Measurements from ENCODE around the gene ERF.
A peak's percentile ranks its signal among the peaks of the same experiment; 100 is the strongest.

The ERF gene

DNA sequence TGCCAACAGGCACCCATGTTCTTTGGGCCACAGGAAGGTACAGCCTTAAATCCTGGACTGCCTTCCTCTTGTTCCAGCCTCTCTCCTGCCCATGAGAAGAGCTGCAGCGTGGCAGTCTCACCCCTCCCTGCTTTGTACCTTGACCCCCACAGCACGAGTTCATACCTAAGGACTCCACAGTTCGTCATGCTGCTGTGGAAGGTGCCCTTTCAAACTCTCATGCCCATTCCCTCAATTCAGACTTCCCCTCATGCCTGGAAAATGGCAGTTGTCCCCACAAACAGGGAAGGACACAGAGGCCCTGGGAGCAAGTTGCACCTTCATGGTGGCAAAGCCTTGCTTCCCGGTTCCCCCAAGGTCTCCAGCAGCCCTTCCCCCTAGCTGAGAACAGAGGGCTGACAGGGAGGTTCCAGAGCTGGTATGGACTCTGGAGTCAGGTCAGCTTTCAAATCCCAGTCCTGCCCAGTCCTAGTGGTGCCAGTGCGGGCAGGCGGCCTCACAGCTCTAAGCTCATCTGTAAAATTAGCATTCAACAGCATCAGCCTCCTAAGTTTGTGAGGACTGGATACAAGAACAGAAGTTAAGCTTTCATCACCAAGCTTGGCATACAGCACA, 21.1 kb downstream of the ERF start:
- Mint-ChIP-seq H3K27ac (peak overlapping the region; percentile 49), H3K4me1 (ENCODE audit: low read depth) (peaks cover 11% of the 10 kb centered on the region), H3K36me3 (ENCODE audit: low read depth) (peaks cover 44% of the 10 kb centered on the region), H3K9me3 (no peaks in the 10 kb centered on the region), H3K4me3 (no peak overlapping the region), H3K27me3 (ENCODE audit: low read depth) (no peaks in the 10 kb centered on the region)

DNA sequence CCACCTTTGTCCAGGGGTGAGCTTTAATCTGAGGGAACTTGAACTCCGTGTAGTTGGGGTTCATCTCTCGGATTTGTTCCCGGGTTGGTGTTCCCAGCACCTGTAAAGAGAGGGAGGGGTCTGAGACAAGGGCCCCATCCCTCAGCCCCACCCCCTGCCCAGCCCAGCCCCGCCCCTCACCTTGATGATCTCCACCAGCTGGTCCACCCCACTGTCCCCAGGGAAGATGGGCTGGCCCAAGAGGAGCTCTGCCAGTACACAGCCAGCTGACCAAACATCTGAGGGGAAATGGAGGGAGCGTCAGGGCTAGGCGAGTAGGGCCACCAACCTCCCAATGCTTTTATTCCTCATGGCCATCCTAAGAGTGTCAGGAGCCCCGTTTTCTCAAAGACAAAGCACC, 21.8 kb downstream of the ERF start:
- Mint-ChIP-seq H3K27me3 (ENCODE audit: low read depth) (no peaks in the 10 kb centered on the region), H3K4me1 (ENCODE audit: low read depth) (peaks cover 13% of the 10 kb centered on the region), H3K9me3 (no peaks in the 10 kb centered on the region), H3K27ac (no peak overlapping the region), H3K36me3 (ENCODE audit: low read depth) (peaks cover 45% of the 10 kb centered on the region), H3K4me3 (no peak overlapping the region)

- peaks cover 13% of the 10 kb centered on the region for H3K4me1 Mint-ChIP-seq (ENCODE audit: low read depth)
- peaks cover 49% of the 10 kb centered on the region for H3K36me3 Mint-ChIP-seq (ENCODE audit: low read depth)
- no peak overlapping the region for H3K4me3 Mint-ChIP-seq
- no peak overlapping the region for H3K27ac Mint-ChIP-seq
- no peaks in the 10 kb centered on the region for H3K9me3 Mint-ChIP-seq
- H3K27me3 Mint-ChIP-seq (ENCODE audit: low read depth): no peaks in the 10 kb centered on the region
Observed at GRCh38 chr19:42232435-42232834, 22.5 kb downstream of the ERF start.

GRCh38 chr19:42230571-42230970, 24.4 kb downstream of the ERF start:
- H3K4me3 Mint-ChIP-seq: no peak overlapping the region
- H3K4me1 Mint-ChIP-seq (ENCODE audit: low read depth): peaks cover 19% of the 10 kb centered on the region
- H3K36me3 Mint-ChIP-seq (ENCODE audit: low read depth): peaks cover 49% of the 10 kb centered on the region
- H3K9me3 Mint-ChIP-seq: no peaks in the 10 kb centered on the region
- H3K27me3 Mint-ChIP-seq (ENCODE audit: low read depth): no peaks in the 10 kb centered on the region
- H3K27ac Mint-ChIP-seq: no peak overlapping the region

GRCh38 chr19:42229855-42230351, 25.0 kb downstream of the ERF start:
- Mint-ChIP-seq H3K9me3 (no peaks in the 10 kb centered on the region), H3K4me3 (no peak overlapping the region), H3K36me3 (ENCODE audit: low read depth) (peaks cover 44% of the 10 kb centered on the region)

GRCh38 chr19:42229301-42229854, 25.6 kb downstream of the ERF start:
- no peaks in the 10 kb centered on the region for H3K27me3 Mint-ChIP-seq (ENCODE audit: low read depth)
- H3K4me3 Mint-ChIP-seq: no peak overlapping the region
- peaks cover 46% of the 10 kb centered on the region for H3K36me3 Mint-ChIP-seq (ENCODE audit: low read depth)
- H3K27ac Mint-ChIP-seq: no peak overlapping the region
- no peaks in the 10 kb centered on the region for H3K9me3 Mint-ChIP-seq
- peaks cover 17% of the 10 kb centered on the region for H3K4me1 Mint-ChIP-seq (ENCODE audit: low read depth)

More at GRCh38 chr19:42229855-42230351, 25.0 kb downstream of the ERF start:
- Mint-ChIP-seq H3K27ac (no peak overlapping the region), H3K4me1 (ENCODE audit: low read depth) (peaks cover 17% of the 10 kb centered on the region), H3K27me3 (ENCODE audit: low read depth) (no peaks in the 10 kb centered on the region)

DNA sequence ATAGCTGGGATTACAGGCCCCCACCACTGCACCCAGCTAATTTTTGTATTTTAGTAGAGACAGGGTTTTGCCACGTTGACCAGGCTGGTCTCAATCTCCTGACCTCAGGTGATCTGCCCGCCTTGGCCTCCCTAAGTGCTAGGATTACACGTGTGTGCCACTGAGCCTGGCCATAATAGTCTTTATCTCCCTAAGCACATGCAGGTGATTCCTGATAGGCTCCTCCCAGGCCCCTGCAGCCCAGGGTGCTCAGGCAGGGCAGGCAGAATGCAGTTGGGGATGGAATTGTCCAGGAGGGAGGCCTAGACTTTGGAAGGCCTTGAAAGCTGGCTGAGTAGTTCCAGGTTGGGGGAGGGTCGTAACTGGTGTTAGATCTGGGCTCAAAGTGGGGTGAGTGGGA, 26.3 kb downstream of the ERF start:
- Mint-ChIP-seq H3K27me3 (ENCODE audit: low read depth) (no peaks in the 10 kb centered on the region), H3K9me3 (no peaks in the 10 kb centered on the region), H3K36me3 (ENCODE audit: low read depth) (peaks cover 42% of the 10 kb centered on the region), H3K27ac (no peak overlapping the region), H3K4me3 (no peak overlapping the region), H3K4me1 (ENCODE audit: low read depth) (peaks cover 17% of the 10 kb centered on the region)

DNA sequence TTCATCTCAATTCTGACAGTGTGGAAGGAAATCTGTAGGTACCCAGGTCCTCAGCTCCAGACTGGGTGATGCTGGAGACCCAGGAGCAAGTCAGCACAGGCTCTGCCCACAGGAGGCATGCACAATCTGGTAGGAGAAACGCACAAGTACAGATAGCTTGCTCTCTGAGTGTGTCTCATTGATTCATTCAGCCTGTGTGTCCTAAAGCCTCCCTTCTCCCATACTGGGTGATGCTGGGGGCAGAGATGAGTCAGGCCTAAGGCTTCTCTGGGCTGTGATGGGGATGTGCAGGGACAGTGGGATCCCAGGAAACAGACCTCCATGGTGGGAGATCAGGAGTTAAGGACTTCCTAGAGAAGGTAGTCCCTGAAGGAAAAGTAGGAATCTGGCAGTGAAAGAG, 28.0 kb downstream of the ERF start:
- H3K27me3 Mint-ChIP-seq (ENCODE audit: low read depth): no peaks in the 10 kb centered on the region
- H3K27ac Mint-ChIP-seq: peak overlapping the region; percentile 34
- peaks cover 36% of the 10 kb centered on the region for H3K36me3 Mint-ChIP-seq (ENCODE audit: low read depth)
- no peak overlapping the region for H3K4me3 Mint-ChIP-seq
- H3K4me1 Mint-ChIP-seq (ENCODE audit: low read depth): peaks cover 23% of the 10 kb centered on the region
- no peaks in the 10 kb centered on the region for H3K9me3 Mint-ChIP-seq

DNA sequence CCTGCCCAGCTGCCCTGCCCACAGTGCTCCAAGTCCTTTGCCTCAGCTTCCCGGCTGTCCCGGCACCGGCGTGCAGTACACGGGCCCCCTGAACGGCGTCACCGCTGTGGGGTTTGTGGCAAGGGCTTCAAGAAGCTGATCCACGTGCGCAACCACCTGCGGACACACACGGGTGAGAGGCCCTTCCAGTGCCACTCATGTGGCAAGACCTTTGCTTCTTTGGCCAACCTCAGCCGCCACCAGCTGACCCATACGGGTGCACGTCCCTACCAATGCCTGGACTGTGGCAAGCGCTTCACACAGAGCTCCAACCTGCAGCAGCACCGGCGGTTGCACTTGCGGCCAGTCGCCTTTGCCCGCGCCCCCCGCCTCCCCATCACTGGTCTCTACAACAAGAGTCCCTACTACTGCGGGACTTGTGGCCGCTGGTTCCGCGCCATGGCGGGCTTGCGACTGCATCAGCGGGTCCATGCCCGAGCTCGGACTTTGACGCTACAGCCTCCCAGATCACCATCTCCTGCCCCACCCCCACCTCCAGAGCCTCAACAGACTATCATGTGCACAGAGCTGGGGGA, 29.1 kb downstream of the ERF start:
- no peak overlapping the region for H3K27ac Mint-ChIP-seq

DNA sequence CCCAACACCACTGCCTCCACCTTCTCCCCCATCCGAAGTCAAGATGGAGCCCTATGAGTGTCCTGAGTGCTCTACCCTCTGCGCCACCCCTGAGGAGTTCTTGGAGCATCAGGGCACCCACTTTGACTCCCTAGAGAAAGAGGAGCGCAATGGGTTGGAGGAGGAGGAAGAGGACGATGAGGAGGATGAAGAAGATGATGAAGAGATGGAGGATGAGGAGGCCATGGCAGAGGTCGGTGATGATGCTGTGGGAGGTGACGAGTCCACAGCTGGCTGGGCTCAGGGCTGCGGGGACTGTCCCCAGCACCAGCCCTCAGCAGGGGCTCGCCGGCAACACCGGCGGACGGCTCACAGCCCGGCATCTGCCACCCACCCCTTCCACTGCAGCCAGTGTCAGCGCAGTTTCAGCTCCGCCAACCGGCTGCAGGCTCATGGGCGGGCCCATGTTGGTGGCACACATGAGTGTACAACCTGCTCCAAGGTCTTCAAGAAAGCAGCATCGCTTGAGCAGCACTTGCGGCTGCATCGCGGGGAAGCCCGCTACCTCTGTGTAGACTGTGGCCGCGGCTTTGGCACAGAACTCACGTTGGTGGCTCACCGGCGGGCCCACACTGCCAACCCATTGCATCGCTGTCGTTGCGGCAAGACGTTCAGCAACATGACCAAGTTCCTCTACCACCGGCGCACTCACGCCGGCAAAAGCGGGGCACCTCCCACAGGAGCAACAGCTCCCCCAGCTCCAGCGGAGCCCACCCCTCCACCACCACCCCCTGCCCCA, 29.8 kb downstream of the ERF start:
- Mint-ChIP-seq H3K4me3 (no peak overlapping the region), H3K36me3 (ENCODE audit: low read depth) (peaks cover 35% of the 10 kb centered on the region), H3K27ac (no peak overlapping the region), H3K27me3 (ENCODE audit: low read depth) (no peaks in the 10 kb centered on the region), H3K4me1 (ENCODE audit: low read depth) (peaks cover 29% of the 10 kb centered on the region), H3K9me3 (no peaks in the 10 kb centered on the region)

More for the DNA sequence above, 29.1 kb downstream of the ERF start:
- no peaks in the 10 kb centered on the region for H3K9me3 Mint-ChIP-seq
- no peak overlapping the region for H3K4me3 Mint-ChIP-seq
- no peaks in the 10 kb centered on the region for H3K27me3 Mint-ChIP-seq (ENCODE audit: low read depth)
- H3K4me1 Mint-ChIP-seq (ENCODE audit: low read depth): peaks cover 26% of the 10 kb centered on the region
- peaks cover 32% of the 10 kb centered on the region for H3K36me3 Mint-ChIP-seq (ENCODE audit: low read depth)

DNA sequence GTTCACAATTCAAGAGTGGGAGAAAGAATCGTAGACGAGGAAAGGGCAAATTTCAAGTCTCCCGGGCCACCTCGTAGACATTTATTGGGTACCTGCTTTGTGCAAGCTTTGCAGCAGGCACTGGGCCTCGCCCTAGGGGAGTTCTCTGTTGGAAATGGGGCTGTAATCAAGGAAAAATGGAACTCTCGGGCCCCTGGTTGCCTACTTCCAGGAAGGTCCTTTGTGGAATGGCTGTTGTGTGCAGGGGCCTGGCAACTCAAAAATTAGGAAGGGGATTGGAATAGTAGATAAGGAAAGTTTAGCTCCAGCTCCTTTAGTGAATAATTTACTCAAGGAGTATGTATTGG, 34.2 kb downstream of the ERF start:
- H3K27ac Mint-ChIP-seq: peak overlapping the region; percentile 95
- H3K4me3 Mint-ChIP-seq: peak overlapping the region; percentile 100
- no peaks in the 10 kb centered on the region for H3K27me3 Mint-ChIP-seq (ENCODE audit: low read depth)
- peaks cover 21% of the 10 kb centered on the region for H3K36me3 Mint-ChIP-seq (ENCODE audit: low read depth)
- H3K4me1 Mint-ChIP-seq (ENCODE audit: low read depth): peaks cover 39% of the 10 kb centered on the region
- H3K9me3 Mint-ChIP-seq: no peaks in the 10 kb centered on the region

DNA sequence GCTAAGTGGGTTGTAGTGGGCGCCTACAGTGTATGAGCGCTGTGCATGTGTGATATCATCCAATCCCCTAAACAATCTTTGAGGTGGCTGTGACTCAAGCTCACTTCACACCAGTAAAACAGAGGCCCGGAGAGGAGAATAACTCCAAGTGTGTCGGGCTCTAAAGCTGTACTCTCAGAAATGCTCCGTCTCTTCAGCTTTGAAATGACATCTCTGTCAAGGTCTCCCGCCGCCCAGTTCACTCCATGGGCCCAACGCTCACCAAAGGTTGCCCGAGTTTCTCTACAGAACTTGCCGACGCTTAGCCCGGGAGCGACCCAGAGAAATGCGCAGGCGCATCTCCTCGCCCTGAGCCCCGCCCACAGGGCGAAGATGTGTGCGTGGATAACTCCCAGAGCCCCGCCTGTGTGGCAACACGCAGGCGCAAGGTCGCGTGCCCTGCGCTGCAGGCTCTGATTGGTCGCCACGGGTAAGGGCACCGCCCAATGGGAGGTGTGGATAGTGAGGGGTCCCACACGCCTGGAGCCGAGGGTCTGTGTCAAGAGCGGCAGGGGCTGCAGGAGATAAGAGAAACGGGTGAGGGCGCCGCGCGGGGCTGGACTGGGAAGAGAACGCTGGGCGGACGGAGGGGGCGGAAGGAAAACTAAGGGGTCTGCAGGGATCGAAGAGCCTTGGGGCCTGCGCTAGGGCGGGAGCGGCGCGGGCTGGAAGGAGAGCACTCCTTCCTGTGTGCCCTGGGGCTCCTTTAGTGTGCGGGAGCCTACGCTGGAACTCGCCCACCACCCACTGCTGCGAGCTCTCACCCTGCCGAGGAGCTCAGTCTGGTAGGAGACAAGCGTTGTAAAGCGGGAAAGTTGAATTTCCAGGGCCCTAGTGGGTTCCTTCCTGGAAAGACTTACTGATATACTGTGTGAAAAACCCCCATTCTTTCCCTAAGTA, 34.8 kb downstream of the ERF start, which contains the start of gene ZNF526:
ZNF526 (plus strand) TSS at position 501 of the 939 bp plus-strand sequence. CDS start 4,092 bp downstream, outside the sequence.
- Mint-ChIP-seq H3K4me3 (peak within 1 kb of the TSS; percentile 100), H3K27me3 (ENCODE audit: low read depth) (no peaks in the 10 kb centered on the region), H3K27ac (peak within 1 kb of the TSS; percentile 95), H3K9me3 (no peaks in the 10 kb centered on the region), H3K36me3 (ENCODE audit: low read depth) (peaks cover 26% of the 10 kb centered on the region), H3K4me1 (ENCODE audit: low read depth) (peaks cover 46% of the 10 kb centered on the region)

GRCh38 chr19:42217520-42218437, 37.1 kb downstream of the ERF start, which contains the start of gene DEDD2:
Gene DEDD2, minus strand, starts transcription at chr19:42217677. Its CDS starts 670 bp downstream, at chr19:42217007.
- H3K4me3 Mint-ChIP-seq: peak within 1 kb of the TSS; percentile 100
- H3K27ac Mint-ChIP-seq: peak within 1 kb of the TSS; percentile 99
- H3K9me3 Mint-ChIP-seq: no peaks in the 10 kb centered on the region
- no peaks in the 10 kb centered on the region for H3K27me3 Mint-ChIP-seq (ENCODE audit: low read depth)
- H3K4me1 Mint-ChIP-seq (ENCODE audit: low read depth): peaks cover 63% of the 10 kb centered on the region
- H3K36me3 Mint-ChIP-seq (ENCODE audit: low read depth): peaks cover 41% of the 10 kb centered on the region
